Loucy (cell line): Measurements from ENCODE around the gene ZNF324B.

Source experiments
- EZH2phosphoT487 ChIP-seq: fragments of 200-600 bp; IDR thresholded peaks from 2 replicates; pipeline ENCODE4 v1.6.1; 2018; ENCODE audit warnings: antibody characterized with exemption, mild to moderate bottlenecking, moderate library complexity, borderline replicate concordance
- TF ChIP-seq, protein P1 (sequence below): fragments of 200-600 bp; sonication (generic); conservative IDR thresholded peaks from 2 replicates; pipeline ENCODE4 v1.5.1; 2014; ENCODE audit warnings: mild to moderate bottlenecking, antibody characterized with exemption, low read length

DNA sequence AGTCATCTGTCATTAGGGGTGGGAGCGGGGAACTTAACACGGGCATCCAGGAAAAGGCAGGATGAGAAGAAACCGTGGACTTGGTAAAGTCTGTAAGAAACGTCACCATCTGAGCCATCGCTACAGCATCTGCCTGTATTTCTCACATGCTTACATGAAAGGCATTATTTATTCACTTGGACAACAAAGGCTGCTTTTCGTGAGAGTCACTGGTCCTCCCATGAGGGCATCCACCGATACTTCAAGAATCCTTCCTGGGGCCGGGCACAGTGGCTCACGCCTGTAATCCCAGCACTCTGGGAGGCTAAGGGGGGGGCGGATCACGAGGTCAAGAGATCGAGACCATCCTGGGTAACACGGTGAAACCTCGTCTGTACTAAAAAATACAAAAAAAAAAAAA, 40.8 kb downstream of the ZNF324B start:
- TF ChIP-seq, protein P1, sequence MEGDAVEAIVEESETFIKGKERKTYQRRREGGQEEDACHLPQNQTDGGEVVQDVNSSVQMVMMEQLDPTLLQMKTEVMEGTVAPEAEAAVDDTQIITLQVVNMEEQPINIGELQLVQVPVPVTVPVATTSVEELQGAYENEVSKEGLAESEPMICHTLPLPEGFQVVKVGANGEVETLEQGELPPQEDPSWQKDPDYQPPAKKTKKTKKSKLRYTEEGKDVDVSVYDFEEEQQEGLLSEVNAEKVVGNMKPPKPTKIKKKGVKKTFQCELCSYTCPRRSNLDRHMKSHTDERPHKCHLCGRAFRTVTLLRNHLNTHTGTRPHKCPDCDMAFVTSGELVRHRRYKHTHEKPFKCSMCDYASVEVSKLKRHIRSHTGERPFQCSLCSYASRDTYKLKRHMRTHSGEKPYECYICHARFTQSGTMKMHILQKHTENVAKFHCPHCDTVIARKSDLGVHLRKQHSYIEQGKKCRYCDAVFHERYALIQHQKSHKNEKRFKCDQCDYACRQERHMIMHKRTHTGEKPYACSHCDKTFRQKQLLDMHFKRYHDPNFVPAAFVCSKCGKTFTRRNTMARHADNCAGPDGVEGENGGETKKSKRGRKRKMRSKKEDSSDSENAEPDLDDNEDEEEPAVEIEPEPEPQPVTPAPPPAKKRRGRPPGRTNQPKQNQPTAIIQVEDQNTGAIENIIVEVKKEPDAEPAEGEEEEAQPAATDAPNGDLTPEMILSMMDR, result no peak
- no peak for TF ChIP-seq EZH2phosphoT487
